Osteocyte (in vitro differentiated cells): Measurements from ENCODE around the gene FIGLA. TPM values are rescaled to one million over a fixed set of nuclear protein-coding genes. Genes with fewer than 3 reads are reported as not detected.

ENCODE experiments used
- DNase-seq: peaks from one replicate; pipeline ENCODE4 v3.0.0; 2021; ENCODE audit warnings: mixed read lengths; ENCODE audit not compliant: unreplicated experiment; ENCODE audit errors: extremely low spot score
- H3K27ac Mint-ChIP-seq: one replicate; pipeline ENCODE4 v1.8.0; 2021; ENCODE audit warnings: mild to moderate bottlenecking, mixed read lengths; ENCODE audit not compliant: unreplicated experiment
- H3K27me3 Mint-ChIP-seq: one replicate; pipeline ENCODE4 v1.8.0; 2021; ENCODE audit warnings: mixed read lengths; ENCODE audit not compliant: unreplicated experiment
- H3K36me3 Mint-ChIP-seq: one replicate; pipeline ENCODE4 v1.8.0; 2021; ENCODE audit warnings: mixed read lengths; ENCODE audit not compliant: unreplicated experiment
- H3K4me1 Mint-ChIP-seq: one replicate; pipeline ENCODE4 v1.8.0; 2021; ENCODE audit warnings: mixed read lengths; ENCODE audit not compliant: unreplicated experiment
- H3K4me3 Mint-ChIP-seq: one replicate; pipeline ENCODE4 v1.8.0; 2021; ENCODE audit warnings: mild to moderate bottlenecking, moderate library complexity, mixed read lengths; ENCODE audit not compliant: unreplicated experiment
- H3K9me3 Mint-ChIP-seq: one replicate; pipeline ENCODE4 v1.8.0; 2021; ENCODE audit warnings: mixed read lengths; ENCODE audit not compliant: unreplicated experiment
- total RNA-seq: library from RNA; stranded (reverse); gene quantifications from 2 replicates; pipeline ENCODE4 v1.2.1, GENCODE V29; 2021
- TF ChIP-seq, protein P1 (sequence below): fragments of 200-600 bp; sonication (generic); IDR thresholded peaks from 2 replicates; pipeline ENCODE4 v1.5.0; 2021; ENCODE audit warnings: antibody characterized with exemption, mild to moderate bottlenecking, moderate library complexity

The FIGLA gene
- total RNA-seq, 1 donor from 2014 or later = not detected

DNA sequence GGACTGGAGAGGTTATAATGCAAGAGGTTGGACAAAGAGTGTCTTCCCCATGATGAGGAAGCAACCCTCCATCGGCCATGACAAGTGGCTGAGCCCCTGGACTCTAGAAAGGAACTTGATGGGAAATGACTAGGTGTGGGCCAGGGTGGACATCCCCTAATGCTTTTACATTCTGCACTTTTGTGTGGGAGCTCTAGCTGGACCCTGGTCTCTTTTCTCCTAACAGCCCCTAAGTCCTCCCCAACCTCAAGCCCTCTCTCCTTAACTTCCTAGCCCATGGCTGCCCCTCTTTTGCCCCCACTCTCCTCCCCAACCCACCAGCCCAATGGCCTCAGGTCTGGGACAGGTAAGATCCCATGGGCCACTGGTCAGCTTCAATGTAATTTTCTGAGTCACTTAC is 42.8 kb upstream of the FIGLA start:
- peaks cover 13% of the 10 kb centered on the region for H3K27me3 Mint-ChIP-seq
- DNase-seq = no peak
- H3K4me1 Mint-ChIP-seq = no peaks in the 10 kb centered on the region
- H3K4me3 Mint-ChIP-seq = no peak overlapping the region
- H3K9me3 Mint-ChIP-seq = no peaks in the 10 kb centered on the region
- H3K27ac Mint-ChIP-seq = no peak overlapping the region
- TF ChIP-seq, protein P1, sequence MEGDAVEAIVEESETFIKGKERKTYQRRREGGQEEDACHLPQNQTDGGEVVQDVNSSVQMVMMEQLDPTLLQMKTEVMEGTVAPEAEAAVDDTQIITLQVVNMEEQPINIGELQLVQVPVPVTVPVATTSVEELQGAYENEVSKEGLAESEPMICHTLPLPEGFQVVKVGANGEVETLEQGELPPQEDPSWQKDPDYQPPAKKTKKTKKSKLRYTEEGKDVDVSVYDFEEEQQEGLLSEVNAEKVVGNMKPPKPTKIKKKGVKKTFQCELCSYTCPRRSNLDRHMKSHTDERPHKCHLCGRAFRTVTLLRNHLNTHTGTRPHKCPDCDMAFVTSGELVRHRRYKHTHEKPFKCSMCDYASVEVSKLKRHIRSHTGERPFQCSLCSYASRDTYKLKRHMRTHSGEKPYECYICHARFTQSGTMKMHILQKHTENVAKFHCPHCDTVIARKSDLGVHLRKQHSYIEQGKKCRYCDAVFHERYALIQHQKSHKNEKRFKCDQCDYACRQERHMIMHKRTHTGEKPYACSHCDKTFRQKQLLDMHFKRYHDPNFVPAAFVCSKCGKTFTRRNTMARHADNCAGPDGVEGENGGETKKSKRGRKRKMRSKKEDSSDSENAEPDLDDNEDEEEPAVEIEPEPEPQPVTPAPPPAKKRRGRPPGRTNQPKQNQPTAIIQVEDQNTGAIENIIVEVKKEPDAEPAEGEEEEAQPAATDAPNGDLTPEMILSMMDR = no peak
- H3K36me3 Mint-ChIP-seq = no peaks in the 10 kb centered on the region

DNA sequence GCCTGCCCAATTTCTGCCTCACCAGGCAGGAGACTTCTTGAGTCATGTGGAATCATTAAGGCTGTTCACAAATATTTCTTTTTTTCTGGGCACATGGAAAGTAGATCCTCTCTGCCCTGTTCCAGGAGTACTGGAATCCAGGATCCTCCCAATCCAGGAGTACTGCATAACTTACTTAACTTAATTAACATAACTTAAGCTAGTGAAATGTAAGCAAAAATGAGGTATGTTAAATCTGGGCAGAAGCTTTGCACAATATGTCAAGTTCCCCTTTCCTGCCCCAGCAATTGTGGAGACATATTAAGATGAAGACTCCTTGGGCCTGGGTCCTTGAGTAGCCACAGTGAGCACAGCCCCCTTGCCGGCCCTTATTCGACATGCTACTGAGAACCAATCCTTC is 41.9 kb upstream of the FIGLA start:
- no peak for DNase-seq
- H3K9me3 Mint-ChIP-seq = no peaks in the 10 kb centered on the region
- TF ChIP-seq, protein P1 = no peak
- H3K27me3 Mint-ChIP-seq = peaks cover 13% of the 10 kb centered on the region
- H3K4me3 Mint-ChIP-seq = no peak overlapping the region
- H3K36me3 Mint-ChIP-seq = no peaks in the 10 kb centered on the region
- no peaks in the 10 kb centered on the region for H3K4me1 Mint-ChIP-seq
- no peak overlapping the region for H3K27ac Mint-ChIP-seq

DNA sequence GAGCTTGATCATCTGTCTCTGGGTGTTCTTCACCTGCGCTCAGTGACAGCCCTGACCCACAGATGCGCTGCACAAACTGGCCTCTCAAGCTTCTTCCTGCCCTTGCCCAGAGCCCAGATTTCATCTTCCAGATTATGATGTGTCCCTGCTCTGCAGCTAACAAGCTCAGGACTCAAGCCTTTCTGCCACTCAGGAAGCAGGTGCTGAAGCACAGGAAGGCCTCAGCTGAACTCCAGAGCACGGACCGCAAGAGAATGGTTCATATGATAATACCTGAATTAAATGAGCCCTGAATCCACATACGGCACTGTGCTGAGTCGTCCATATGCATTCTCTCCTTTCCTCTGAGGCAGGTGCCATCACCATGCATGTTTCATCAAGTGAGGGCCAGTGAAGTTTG is 41.4 kb upstream of the FIGLA start:
- Mint-ChIP-seq H3K4me1 (no peaks in the 10 kb centered on the region), H3K36me3 (no peaks in the 10 kb centered on the region), H3K9me3 (no peaks in the 10 kb centered on the region), H3K27ac (no peak overlapping the region), H3K27me3 (peaks cover 18% of the 10 kb centered on the region), H3K4me3 (no peak overlapping the region)
- DNase-seq = no peak
- TF ChIP-seq, protein P1 = no peak

DNA sequence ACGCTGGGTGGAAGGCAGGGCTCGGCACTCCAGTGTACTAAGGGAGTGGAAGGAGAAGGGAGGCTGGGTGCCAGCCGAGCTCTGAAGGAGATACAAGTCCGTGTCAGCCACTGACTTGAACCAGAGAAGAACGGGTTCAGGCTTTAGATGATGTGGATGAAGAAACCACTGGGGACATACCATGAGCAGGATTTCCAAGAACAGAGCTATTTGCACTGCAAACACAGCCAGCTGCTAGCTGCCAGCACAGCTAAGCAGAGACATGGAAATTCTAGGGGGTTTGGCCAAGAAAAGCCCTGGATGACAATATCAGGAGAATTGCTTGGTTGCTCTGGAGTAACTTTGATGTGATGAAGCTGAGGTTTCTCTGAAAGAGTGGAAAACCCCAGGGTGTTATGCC is 39.9 kb upstream of the FIGLA start:
- DNase-seq = no peak
- Mint-ChIP-seq H3K27me3 (peaks cover 18% of the 10 kb centered on the region), H3K36me3 (no peaks in the 10 kb centered on the region), H3K27ac (no peak overlapping the region), H3K9me3 (no peaks in the 10 kb centered on the region), H3K4me3 (no peak overlapping the region), H3K4me1 (no peaks in the 10 kb centered on the region)
- TF ChIP-seq, protein P1 = no peak

DNA sequence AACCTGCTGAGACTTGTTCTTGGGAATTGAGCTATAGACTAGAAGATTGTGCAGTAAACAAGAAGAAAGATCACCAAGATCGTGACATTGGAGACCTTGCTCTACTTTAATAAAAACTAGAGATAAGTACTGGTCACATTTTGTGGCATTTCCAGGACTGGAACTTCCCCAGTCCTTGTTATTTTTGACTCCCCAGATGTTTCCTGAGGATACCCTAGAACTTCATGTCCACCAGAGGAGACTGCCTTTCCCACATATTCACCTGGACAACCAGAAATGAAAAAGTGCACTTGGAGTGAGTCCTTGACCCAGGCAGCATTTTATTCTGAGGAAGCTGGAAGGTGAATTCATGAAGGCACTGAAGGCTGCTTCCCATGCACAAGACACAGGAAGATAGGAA is 39.5 kb upstream of the FIGLA start:
- DNase-seq = no peak
- no peaks in the 10 kb centered on the region for H3K36me3 Mint-ChIP-seq
- peaks cover 14% of the 10 kb centered on the region for H3K27me3 Mint-ChIP-seq
- H3K27ac Mint-ChIP-seq = no peak overlapping the region
- H3K4me3 Mint-ChIP-seq = no peak overlapping the region
- no peaks in the 10 kb centered on the region for H3K9me3 Mint-ChIP-seq
- TF ChIP-seq, protein P1 = no peak
- H3K4me1 Mint-ChIP-seq = no peaks in the 10 kb centered on the region
